Measurements from ENCODE around the gene SLC25A26.

The SLC25A26 gene

DNA sequence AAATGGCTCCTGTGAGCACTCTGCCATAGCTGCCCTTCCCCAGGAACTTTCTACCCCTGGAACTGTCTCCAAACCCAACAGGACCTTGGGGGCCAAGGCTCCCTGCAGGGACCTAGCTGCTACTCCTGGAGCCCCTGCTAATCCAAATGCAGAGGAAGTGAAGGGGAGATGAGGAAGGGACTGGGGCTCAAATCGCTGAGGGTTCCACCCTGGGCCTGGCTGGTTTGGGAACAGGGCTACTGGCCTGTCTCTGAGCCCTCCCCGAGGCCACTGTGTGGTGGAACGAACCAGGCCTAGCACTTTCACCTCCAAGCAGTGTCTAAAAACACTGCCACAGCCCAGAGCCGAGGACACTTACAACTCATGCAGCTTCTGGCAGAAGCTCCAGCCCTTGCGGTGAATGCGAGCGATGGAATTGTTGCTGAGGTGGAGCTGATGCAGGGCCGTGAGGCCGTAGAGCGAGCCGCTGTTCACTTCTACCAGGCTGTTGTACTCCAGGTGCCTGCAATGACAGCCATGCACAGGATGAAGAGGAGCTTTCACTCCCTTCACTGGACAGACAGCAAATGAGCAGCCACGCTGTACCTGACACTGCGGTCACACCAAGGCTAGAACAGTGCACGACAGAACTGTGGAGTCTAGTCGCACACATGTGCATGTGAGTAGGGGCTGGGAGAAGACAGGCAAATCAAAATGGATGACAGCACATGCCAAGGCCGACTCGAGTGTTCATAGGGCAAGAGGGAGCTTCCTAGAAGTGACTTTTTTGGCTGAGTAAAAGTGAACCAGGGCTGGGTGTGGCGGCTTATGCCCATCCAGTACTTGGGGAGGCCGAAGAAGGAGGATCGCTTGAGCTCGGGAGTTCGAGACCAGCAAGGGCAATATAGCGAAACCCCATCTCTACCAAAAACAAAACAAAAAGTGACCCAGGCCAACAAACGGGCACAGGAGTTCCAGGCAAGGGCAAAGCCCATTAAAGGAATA, 189.3 kb downstream of the SLC25A26 start:
- no peak overlapping the region for H3K4me3 ChIP-seq (ENCODE audit: control insufficient read depth, low read depth, low read length)
- TF ChIP-seq, protein P1, sequence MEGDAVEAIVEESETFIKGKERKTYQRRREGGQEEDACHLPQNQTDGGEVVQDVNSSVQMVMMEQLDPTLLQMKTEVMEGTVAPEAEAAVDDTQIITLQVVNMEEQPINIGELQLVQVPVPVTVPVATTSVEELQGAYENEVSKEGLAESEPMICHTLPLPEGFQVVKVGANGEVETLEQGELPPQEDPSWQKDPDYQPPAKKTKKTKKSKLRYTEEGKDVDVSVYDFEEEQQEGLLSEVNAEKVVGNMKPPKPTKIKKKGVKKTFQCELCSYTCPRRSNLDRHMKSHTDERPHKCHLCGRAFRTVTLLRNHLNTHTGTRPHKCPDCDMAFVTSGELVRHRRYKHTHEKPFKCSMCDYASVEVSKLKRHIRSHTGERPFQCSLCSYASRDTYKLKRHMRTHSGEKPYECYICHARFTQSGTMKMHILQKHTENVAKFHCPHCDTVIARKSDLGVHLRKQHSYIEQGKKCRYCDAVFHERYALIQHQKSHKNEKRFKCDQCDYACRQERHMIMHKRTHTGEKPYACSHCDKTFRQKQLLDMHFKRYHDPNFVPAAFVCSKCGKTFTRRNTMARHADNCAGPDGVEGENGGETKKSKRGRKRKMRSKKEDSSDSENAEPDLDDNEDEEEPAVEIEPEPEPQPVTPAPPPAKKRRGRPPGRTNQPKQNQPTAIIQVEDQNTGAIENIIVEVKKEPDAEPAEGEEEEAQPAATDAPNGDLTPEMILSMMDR (IDR thresholded peaks at IDR 0.05; ENCODE audit: control insufficient read depth, insufficient read depth, low read depth, low read length, missing control alignments): no peak
- DNase-seq (ENCODE audit: low read depth): no peak

DNA sequence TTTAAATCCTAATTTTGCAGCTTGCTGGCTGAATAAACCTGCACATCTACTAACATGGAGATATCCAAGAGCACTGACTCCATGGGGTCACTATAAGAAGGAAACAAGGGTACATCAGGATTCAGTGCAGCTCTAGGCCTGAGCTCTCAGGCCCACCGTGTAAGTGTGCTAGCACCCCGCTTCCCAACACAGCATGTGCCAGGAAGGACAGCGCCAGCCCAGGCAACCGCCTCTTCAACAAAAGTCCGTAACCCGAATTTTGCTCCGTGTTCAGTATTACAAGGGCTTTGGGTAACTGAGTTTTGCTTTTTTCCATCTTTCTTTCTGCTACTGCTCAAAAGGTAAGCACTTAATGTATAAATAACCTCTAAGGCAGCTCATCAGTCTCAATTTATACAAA, 190.2 kb downstream of the SLC25A26 start:
- no peak for DNase-seq (ENCODE audit: low read depth)
- TF ChIP-seq, protein P1 (IDR thresholded peaks at IDR 0.05; ENCODE audit: control insufficient read depth, insufficient read depth, low read depth, low read length, missing control alignments): no peak
- no peak overlapping the region for H3K4me3 ChIP-seq (ENCODE audit: control insufficient read depth, low read depth, low read length)

DNA sequence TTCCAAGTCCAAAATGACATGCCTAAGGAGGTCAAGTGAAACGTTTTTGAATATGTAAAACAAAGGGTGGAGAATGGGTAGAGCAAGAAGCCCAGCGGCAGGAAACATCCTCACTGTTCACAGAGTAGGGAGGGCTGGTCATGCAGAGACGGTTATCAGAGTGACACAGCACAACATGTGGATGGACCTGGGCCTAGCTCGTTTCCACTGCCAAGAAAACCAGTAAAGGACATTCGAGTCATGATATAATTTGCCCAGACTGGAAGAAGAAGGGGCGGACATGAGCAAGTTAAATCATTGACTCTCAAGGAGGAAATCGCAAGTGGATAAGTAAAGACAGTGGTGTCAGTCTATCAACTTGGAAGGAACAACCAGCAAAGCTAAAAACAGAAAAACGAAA, 190.7 kb downstream of the SLC25A26 start:
- no peak for DNase-seq (ENCODE audit: low read depth)
- no peak overlapping the region for H3K4me3 ChIP-seq (ENCODE audit: control insufficient read depth, low read depth, low read length)
- TF ChIP-seq, protein P1 (IDR thresholded peaks at IDR 0.05; ENCODE audit: control insufficient read depth, insufficient read depth, low read depth, low read length, missing control alignments): no peak

DNA sequence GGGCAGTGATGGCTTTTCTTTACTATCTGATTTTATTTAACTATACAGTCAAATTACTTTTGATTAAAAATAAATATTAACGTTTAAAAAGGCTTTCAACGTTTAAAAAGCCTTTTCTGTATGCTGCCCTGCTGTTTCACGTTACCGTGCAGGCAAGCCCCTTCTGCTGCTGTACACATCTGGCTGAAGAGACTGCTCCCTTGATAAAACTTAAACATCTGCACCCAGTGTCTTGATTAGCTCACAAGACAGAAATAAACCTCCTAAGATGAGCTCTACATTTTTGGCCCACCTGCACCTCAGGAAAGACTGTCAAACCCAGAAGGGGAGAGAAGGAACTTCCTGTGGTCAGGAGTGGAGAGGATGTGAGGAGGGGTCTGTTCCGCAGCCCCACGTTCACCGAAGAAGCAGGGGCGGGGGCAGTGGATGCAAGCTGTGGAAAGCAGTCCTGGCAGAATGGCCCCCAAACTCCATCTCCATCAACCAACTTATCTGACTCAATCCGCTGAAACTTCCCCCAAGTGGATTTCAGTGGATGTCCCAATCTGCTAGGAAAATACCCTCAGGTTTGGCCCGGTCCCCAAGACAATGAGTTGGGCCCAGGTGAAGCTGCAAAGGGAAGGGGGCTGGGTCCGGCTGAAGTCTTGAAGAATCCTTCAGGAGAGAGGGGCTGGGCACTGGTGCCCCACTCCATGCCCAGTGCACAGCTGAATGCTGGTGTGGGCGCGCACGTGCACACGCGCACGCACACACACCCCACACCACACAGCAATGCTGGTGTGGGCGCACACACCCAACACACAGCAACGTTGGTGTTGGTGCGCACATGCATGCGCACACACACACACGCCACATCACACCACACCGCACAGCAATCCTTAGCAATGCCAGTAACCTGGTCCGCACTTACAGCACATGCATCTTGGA, 191.4 kb downstream of the SLC25A26 start:
- no peak overlapping the region for H3K4me3 ChIP-seq (ENCODE audit: control insufficient read depth, low read depth, low read length)
- TF ChIP-seq, protein P1 (IDR thresholded peaks at IDR 0.05; ENCODE audit: control insufficient read depth, insufficient read depth, low read depth, low read length, missing control alignments): no peak
- DNase-seq (ENCODE audit: low read depth): no peak

DNA sequence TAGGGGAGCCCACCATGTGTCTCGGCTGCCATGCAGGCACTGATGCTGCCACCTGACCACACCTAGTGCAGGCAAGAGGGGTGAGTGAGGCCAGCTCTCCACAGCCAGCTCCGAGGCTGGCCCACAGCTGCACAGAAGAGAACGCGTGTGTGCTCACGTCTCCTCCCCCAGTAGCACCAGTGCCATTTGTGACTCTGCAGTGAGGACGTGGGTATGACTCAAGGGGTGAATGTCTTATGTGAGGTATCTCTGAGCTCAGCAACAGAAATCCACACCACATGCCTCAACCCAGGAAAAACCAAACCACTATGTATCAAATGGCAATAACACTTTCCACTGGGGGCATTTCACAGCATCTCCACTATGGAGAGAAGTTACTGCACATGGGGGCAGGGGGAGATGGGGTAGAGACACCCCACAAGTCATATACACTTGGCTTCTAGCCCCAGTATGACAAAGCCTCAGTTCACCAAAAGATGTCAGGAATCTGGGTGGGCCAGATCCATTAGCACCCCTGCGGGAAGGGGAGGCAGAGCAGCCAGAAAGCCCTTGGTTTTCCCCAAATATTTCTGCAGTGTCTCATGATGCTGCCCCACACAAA, 192.4 kb downstream of the SLC25A26 start:
- H3K4me3 ChIP-seq (ENCODE audit: control insufficient read depth, low read depth, low read length): no peak overlapping the region
- peak; percentile 77 for DNase-seq (ENCODE audit: low read depth)
- TF ChIP-seq, protein P1 (IDR thresholded peaks at IDR 0.05; ENCODE audit: control insufficient read depth, insufficient read depth, low read depth, low read length, missing control alignments): peak; percentile 11

DNA sequence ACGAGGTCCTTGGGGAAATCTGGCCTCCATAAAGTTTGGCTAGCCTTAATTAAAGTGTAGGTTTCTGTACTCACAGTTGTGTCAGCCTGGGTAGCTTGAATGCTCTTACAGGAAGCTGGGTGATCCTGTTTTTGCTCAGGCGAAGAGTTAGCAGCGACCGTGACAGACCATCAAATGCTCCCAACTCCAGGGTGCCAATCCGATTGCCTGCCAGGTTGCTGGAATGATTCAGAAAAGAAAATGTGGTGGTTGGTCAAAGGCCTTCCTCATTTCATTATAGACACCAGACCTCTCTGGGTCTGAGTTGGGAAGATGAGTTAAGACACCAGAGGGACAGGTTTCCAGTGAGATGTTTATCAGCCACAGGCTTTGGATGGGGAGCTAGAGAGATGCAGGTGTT, 194.0 kb downstream of the SLC25A26 start:
- no peak for DNase-seq (ENCODE audit: low read depth)
- H3K4me3 ChIP-seq (ENCODE audit: control insufficient read depth, low read depth, low read length): no peak overlapping the region
- TF ChIP-seq, protein P1 (IDR thresholded peaks at IDR 0.05; ENCODE audit: control insufficient read depth, insufficient read depth, low read depth, low read length, missing control alignments): no peak

All from AG09309 (cell line).